Endothelial cell (in vitro differentiated cells): ENCODE measurements around the gene ZNF777. TPM values are rescaled to one million over a fixed set of nuclear protein-coding genes. Genes with fewer than 3 reads are reported as not detected.
"Not testable (repeated sequence)": the region's sequence is repeated elsewhere in the genome, so short reads cannot be mapped to it uniquely, and the experiment has no call there.

Experiments used
- DNase-seq: peaks from one replicate; pipeline ENCODE4 v3.0.0; 2021; ENCODE audit warnings: low spot score
- H3K27ac Mint-ChIP-seq: one replicate; pipeline ENCODE4 v1.8.0; 2021; ENCODE audit warnings: mixed read lengths, inconsistent platforms; ENCODE audit not compliant: unreplicated experiment
- H3K27me3 Mint-ChIP-seq: one replicate; pipeline ENCODE4 v1.8.0; 2021; ENCODE audit warnings: mild to moderate bottlenecking, moderate library complexity, mixed read lengths, inconsistent platforms; ENCODE audit not compliant: unreplicated experiment
- H3K36me3 Mint-ChIP-seq: one replicate; pipeline ENCODE4 v1.8.0; 2021; ENCODE audit warnings: mild to moderate bottlenecking, low read depth, mixed read lengths, inconsistent platforms; ENCODE audit not compliant: unreplicated experiment
- H3K4me1 Mint-ChIP-seq: one replicate; pipeline ENCODE4 v1.8.0; 2021; ENCODE audit warnings: mild to moderate bottlenecking, mixed read lengths, inconsistent platforms; ENCODE audit not compliant: unreplicated experiment
- H3K4me3 Mint-ChIP-seq: one replicate; pipeline ENCODE4 v1.8.0; 2021; ENCODE audit warnings: mild to moderate bottlenecking, mixed read lengths, inconsistent platforms; ENCODE audit not compliant: unreplicated experiment
- H3K9me3 Mint-ChIP-seq: one replicate; pipeline ENCODE4 v1.8.0; 2021; ENCODE audit warnings: mixed read lengths, inconsistent platforms; ENCODE audit not compliant: unreplicated experiment
- total RNA-seq: library from RNA; stranded (reverse); fragmentation: NEBNext Ultra II Directional; extraction: Animal tissue kit (Norgen Biotek cat#: 25700); gene quantifications from one replicate; pipeline ENCODE4 v1.2.1, GENCODE V29; 2021; ENCODE audit not compliant: unreplicated experiment
- TF ChIP-seq, protein P1 (sequence below): fragments of 200-600 bp; sonication (generic); IDR thresholded peaks from one replicate; pipeline ENCODE4 v1.5.0; 2021; ENCODE audit warnings: antibody characterized with exemption; ENCODE audit not compliant: unreplicated experiment

ZNF777 gene
- total RNA-seq, 1 donor from 2014 or later: 13.9 TPM

- no peak overlapping the region for H3K4me3 Mint-ChIP-seq
- no peaks in the 10 kb centered on the region for H3K27me3 Mint-ChIP-seq
- H3K4me1 Mint-ChIP-seq: peaks cover 11% of the 10 kb centered on the region
- no peaks in the 10 kb centered on the region for H3K9me3 Mint-ChIP-seq
- no peak for DNase-seq
- H3K36me3 Mint-ChIP-seq: peaks cover 36% of the 10 kb centered on the region
- H3K27ac Mint-ChIP-seq: no peak overlapping the region
- TF ChIP-seq, protein P1, sequence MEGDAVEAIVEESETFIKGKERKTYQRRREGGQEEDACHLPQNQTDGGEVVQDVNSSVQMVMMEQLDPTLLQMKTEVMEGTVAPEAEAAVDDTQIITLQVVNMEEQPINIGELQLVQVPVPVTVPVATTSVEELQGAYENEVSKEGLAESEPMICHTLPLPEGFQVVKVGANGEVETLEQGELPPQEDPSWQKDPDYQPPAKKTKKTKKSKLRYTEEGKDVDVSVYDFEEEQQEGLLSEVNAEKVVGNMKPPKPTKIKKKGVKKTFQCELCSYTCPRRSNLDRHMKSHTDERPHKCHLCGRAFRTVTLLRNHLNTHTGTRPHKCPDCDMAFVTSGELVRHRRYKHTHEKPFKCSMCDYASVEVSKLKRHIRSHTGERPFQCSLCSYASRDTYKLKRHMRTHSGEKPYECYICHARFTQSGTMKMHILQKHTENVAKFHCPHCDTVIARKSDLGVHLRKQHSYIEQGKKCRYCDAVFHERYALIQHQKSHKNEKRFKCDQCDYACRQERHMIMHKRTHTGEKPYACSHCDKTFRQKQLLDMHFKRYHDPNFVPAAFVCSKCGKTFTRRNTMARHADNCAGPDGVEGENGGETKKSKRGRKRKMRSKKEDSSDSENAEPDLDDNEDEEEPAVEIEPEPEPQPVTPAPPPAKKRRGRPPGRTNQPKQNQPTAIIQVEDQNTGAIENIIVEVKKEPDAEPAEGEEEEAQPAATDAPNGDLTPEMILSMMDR: no peak
Measured at GRCh38 chr7:149454750-149455149, 6.1 kb downstream of the ZNF777 start.

DNA sequence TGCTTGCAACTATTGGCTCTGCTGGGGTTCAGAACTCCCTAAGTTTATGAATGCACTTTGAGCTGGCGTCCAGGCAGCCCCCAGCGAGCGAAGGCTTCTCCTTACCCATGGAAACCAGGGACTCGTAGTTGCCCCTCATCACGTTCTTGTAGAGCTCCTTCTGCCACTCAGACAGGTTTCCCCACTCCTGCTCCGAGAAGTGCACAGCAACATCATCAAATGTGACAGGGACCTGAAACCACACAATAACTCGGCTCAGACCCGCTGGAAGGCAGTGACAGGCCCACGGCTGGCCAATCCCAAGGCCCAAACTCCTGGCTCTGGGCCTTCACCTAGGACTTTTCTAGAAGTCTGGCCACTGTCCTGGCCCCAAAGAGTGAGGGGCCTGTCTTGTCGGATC lies 6.9 kb downstream of the ZNF777 start:
- H3K27ac Mint-ChIP-seq: no peak overlapping the region
- TF ChIP-seq, protein P1: no peak
- H3K9me3 Mint-ChIP-seq: no peaks in the 10 kb centered on the region
- peaks cover 10% of the 10 kb centered on the region for H3K4me1 Mint-ChIP-seq
- H3K27me3 Mint-ChIP-seq: no peaks in the 10 kb centered on the region
- DNase-seq: no peak
- peaks cover 41% of the 10 kb centered on the region for H3K36me3 Mint-ChIP-seq
- H3K4me3 Mint-ChIP-seq: no peak overlapping the region

GRCh38 chr7:149450821-149451220 lies 10.0 kb downstream of the ZNF777 start:
- H3K27me3 Mint-ChIP-seq: no peaks in the 10 kb centered on the region
- no peak overlapping the region for H3K27ac Mint-ChIP-seq
- no peak overlapping the region for H3K4me3 Mint-ChIP-seq
- TF ChIP-seq, protein P1: no peak
- no peak for DNase-seq
- H3K36me3 Mint-ChIP-seq: peaks cover 45% of the 10 kb centered on the region
- H3K4me1 Mint-ChIP-seq: no peaks in the 10 kb centered on the region
- H3K9me3 Mint-ChIP-seq: no peaks in the 10 kb centered on the region

DNA sequence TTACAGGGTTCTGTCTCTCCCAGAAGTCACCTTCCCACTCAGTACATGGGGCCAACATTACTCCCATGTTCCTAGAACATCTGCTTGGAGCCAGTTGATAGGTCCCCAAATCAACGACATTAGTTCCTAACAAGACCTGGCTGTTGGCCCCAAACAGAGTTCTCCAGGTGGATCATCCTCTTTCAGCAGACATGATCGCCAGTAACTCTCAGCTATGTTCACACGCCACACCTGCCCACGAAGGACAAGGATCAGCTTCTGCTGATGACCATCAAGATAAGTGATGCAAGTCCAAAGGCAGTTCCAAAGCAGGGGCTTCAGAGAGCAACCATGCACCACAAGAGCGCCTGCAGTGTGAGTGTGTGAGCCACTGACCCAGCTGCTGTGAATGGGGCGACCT lies 11.0 kb downstream of the ZNF777 start:
- H3K36me3 Mint-ChIP-seq: peaks cover 46% of the 10 kb centered on the region
- H3K4me1 Mint-ChIP-seq: no peaks in the 10 kb centered on the region
- H3K27me3 Mint-ChIP-seq: no peaks in the 10 kb centered on the region
- no peak for DNase-seq
- TF ChIP-seq, protein P1: no peak
- H3K4me3 Mint-ChIP-seq: no peak overlapping the region
- no peak overlapping the region for H3K27ac Mint-ChIP-seq
- H3K9me3 Mint-ChIP-seq: no peaks in the 10 kb centered on the region

- TF ChIP-seq, protein P1: no peak
- peaks cover 47% of the 10 kb centered on the region for H3K36me3 Mint-ChIP-seq
- DNase-seq: no peak
Measured at GRCh38 chr7:149448961-149449360, 11.9 kb downstream of the ZNF777 start.

DNA sequence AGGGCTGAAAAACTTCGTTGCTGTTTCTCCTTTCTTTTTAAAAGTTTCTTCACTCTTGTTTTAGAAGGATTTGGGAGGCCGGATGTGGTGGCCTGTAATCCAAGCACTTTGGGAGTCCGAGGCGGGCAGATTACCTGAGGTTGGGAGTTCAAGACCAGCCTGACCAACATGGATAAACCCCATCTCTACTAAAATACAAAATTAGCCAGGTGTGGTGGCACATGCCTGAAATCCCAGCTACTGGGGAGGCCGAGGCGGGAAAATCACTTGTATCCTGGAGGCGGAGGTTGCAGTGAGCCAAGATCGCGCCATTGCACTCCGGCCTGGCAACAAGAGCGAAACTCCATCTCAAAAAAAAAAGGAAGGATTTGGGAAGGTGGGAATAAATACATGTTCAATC lies 14.8 kb downstream of the ZNF777 start:
- not testable (repeated sequence) for H3K9me3 Mint-ChIP-seq, H3K4me1 Mint-ChIP-seq, DNase-seq, H3K27ac Mint-ChIP-seq, H3K27me3 Mint-ChIP-seq, H3K4me3 Mint-ChIP-seq
- peaks cover 47% of the 10 kb centered on the region for H3K36me3 Mint-ChIP-seq

More at GRCh38 chr7:149448961-149449360, 11.9 kb downstream of the ZNF777 start:
- Mint-ChIP-seq H3K27me3 (no peaks in the 10 kb centered on the region), H3K9me3 (no peaks in the 10 kb centered on the region), H3K4me1 (no peaks in the 10 kb centered on the region), H3K4me3 (no peak overlapping the region), H3K27ac (no peak overlapping the region)
